NCI-H2196 treated with DMSO at 0.1 percent for 48 hours (cell line): ENCODE results near the gene GOLGA6A.
"Not testable (repeated sequence)": the region's sequence is repeated elsewhere in the genome, so short reads cannot be mapped to it uniquely, and the experiment has no call there.

ENCODE experiments used
- DNase-seq: peaks from one replicate; lab custom pipeline; 2025; ENCODE audit not compliant: unreplicated experiment; lab: John Stamatoyannopoulos, UW

The GOLGA6A gene

GRCh38 chr15:74099963-74100733 lies 17.8 kb upstream of the GOLGA6A start:
- not testable (repeated sequence) for DNase-seq

DNA sequence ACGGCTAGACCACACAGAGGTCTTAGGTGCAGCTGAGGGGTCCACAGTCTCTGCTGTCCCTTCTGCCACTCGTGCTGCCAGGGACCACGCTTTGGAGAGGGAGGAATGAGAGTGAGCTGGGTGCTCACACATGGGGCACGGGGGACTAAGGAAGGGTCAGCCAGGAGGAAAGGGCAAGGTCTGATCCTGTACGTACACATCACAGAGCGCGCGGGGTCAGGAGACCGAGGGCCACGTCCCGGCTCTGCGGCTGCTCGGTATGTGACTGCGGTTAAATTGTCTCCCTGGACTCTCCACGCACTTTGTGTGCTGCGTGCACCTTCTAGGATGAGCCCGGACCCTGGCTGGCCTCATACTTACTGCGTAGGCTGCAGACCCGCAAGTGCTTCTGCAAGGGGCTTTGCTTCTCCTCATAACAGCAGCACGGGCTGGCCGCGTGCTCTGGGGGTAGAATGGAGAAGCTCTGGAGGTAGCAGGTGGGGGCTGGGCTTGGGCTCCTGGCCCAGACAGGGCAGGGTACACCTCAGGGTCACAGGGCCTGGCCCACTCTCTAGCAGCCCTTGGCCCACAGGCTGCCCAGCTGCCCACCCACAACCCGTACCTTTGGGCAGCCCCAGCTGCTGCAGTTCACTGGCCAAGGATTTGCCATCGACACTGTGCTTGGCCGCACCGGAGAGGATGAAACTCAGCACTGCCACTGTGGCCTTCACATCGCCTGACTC lies 14.6 kb upstream of the GOLGA6A start:
- DNase-seq = not testable (repeated sequence)

- DNase-seq = not testable (repeated sequence)
Observed at GRCh38 chr15:74095610-74096009, 13.3 kb upstream of the GOLGA6A start.

DNA sequence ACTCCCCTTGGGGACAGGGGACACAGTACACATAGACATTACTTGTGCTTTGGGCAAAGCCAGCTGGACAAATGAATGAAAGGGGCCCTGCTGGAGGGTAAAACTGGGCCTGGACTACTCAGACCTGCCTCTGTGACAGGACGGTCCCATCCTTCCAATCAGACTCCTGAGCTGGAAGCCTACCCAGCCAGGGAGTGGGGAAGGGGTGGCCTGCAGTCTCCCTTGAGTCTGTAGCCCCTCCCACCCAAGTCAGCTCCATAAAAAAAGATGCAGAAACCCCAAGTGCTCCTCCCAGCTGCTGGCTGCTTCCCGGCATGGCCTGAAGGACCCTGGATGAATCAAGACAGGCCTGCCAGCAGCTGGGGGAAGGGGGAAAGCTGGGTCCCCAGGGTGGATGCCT lies 12.2 kb upstream of the GOLGA6A start:
- not testable (repeated sequence) for DNase-seq

- DNase-seq = not testable (repeated sequence)
Observed at GRCh38 chr15:74075781-74076180, 6.6 kb downstream of the GOLGA6A start.

GRCh38 chr15:74072614-74073337 lies 9.6 kb downstream of the GOLGA6A start:
- not testable (repeated sequence) for DNase-seq

DNA sequence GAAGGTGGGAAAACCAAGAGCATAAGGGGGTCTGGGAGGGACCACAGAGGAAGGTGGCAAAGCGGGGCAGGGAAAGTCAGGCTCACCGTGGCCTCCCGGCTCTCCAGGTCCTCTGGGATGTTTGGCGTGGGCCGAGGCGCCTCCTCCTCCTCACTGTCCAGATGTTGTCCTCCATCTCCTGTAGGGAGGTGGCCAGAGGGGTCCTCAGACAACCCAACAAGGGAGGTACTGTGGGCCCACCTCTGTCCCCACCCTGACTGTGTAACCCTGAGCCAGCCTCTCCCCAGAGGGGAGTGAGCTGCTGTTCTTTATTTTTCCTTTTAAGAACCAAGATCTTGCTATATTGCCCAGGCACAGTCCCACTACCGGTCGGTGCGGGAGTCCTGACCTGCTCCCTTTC lies 10.2 kb downstream of the GOLGA6A start:
- DNase-seq = not testable (repeated sequence)

DNA sequence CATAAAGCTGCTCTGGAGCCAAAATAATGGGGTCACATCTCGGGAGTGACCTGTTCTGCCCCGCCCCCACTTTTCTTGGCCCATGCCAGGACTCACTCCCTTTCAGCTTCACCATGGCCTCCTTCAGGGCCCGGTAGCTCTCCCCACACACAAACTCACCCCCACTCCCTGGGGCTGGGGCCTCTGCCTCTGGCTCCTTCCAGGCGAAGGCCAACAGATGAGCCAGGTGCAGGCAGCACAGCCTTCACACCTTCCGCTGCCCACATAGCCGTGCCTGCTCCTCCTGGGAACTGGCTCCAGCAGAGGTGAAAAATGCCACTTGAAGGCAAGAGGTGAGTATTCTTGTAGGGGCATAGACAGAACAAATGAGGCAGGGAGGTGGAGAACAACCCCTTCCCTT lies 10.7 kb downstream of the GOLGA6A start:
- not testable (repeated sequence) for DNase-seq

DNA sequence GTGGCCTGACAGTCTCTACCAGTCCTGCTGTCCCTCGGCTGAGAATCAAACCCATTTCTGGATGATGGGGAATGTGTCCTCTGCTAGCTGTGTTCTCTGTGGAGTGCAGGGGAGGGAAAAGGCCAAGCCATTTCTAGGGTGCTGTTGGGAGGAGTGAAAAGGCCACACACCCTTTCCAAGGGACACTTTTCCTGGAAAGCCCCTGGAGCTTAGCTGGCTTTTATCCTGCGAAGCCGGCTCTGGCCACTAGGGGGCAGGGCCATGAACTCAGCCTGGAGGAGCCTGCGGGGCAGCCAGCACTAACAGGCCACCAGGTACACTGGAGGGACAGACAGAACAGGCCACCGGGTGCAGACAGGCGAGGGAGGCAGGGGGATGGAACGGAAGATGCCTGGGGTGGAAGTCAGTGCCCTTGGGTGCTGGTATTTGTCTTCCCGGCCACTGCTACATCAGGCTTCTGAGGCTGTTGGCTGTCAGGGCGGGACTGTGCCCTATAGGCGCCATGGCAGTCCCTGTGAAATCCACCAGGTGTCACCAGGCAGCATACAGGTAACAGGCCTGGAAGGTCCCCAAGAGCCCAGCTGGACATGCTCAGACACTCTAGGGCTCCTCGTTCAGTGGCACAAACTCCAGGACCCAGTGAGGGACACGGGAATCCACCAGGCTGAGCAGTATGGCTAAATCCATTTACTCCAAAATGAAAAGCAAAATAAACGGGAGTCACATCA lies 16.5 kb downstream of the GOLGA6A start:
- DNase-seq = not testable (repeated sequence)

GRCh38 chr15:74064822-74065221 lies 17.5 kb downstream of the GOLGA6A start:
- not testable (repeated sequence) for DNase-seq

- not testable (repeated sequence) for DNase-seq
Observed at GRCh38 chr15:74064183-74064582, 18.2 kb downstream of the GOLGA6A start.

DNA sequence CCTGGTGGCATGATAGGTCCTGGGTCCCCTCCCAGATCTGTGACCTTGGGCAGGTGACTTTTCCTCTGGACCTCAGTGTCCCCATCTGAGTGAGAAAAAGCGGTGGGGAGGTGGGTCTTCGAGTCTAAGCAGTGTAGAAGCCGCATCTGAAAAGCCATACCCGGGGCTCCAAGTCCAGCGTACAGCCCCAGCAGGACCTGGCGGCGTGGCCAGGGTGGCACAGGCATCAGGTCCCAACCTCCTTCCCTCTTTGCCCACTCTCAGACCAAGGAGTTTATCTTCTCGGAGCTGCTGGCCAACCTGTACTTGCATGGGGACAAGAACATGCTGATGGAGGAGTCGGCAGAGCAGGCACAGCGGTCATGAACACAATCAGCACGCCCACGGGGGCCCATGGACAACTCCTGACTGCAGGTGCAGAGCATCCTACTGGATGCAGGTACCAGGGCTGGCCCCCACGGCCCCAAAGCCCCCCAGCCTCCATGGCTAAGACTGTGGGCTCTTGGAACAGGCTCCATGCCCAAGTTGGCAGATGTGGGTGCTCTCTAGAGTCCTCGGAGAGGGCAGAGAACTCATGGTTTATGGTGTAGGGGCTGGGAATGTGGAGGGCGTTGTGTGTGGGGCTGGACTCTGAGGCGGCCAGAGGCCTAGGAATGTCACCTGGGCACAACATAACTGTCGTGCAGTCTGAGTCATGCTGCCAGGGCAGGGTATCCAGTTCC lies 18.8 kb downstream of the GOLGA6A start:
- DNase-seq = not testable (repeated sequence)

GRCh38 chr15:74062671-74063070 lies 19.7 kb downstream of the GOLGA6A start:
- DNase-seq = no peak

DNA sequence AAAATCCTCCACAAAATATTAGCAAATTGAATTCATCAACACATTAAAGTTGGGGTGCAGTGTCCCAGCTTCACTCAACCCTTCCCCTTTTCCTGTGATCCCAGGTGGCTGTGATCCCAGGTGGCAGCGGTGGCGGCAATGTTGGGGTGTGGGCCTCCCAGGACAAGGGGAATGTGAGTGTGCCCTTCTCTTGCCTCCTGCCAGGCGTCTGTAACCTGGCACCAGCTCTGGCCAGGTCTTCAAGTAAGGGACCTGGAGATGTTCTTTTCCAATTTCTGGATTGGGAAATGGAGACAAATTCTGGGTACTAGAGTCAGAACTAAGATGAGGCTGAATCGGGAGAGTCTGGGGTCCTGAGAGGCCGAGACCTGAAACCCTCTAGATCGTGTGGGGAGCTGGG lies 20.1 kb downstream of the GOLGA6A start:
- no peak for DNase-seq

DNA sequence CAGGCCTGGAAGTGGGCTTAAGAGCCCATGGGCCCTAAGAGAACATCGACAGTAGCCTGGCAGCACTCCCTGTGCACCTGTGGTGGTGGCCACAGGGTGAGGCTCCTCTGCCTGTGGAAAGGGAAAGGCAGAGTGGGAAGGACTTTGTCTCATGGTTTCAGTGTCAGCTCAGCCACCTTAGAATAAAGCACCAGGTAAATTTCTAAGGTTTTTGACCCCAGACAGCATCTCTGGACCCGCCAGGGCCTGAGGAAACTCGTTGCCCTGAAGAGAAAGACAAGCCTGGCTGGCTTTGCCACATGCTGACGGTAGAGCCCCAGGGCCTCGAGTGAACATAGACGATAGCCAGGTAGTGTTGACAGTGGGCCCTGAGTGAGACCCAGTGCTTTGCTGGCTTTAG lies 22.1 kb downstream of the GOLGA6A start:
- no peak for DNase-seq

GRCh38 chr15:74059050-74059833 lies 23.1 kb downstream of the GOLGA6A start:
- DNase-seq = not testable (repeated sequence)

GRCh38 chr15:74056330-74056729 lies 26.0 kb downstream of the GOLGA6A start:
- not testable (repeated sequence) for DNase-seq

DNA sequence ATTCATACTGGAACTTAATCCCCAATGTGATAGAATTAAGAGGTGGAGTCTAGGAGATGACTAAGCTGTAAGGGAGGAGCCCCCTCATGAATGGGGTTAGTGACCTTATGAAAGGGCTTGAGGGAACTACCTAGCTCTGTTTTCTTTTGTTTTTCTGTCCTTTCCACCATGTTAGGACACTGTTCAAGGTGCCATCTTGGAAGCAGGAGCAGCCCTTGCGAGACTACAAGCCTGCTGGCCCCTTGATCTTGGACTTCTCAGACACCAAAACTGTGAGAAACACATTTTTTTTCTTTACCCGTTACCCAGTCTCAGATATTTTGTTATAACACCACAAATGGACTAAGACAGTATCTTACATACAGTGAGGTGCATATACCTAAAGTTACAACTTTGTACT lies 26.5 kb downstream of the GOLGA6A start:
- DNase-seq = no peak

DNA sequence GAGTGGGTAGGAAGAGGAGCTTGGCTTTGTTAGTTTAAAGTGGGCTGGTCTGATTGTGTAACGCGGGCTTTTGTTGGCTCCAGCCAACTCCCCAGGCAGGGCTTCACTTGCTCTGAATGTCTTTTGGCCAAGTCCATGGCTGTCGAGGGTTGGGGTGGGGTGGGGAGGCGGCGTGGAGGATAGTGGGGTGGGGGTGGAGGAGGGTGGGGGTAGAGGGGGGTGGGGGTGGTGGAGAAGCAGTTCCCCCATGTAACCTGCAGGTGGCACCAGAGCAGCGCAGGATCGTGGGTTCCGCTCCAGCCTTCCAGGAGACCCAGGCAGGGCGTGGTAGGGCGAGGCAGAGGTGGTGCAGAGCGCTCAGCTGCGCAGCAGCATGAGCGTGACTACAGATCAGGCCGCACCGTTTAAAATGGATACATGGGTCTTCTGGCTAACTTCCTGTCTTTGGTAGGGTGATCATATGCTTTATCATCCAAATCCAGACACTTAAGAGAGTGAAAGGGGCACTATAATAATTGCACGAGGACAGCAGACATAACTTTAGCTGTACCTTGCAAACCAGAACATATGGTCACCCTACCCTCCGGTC lies 28.3 kb downstream of the GOLGA6A start:
- peak; percentile 28 for DNase-seq
